Astrocyte (in vitro differentiated cells and primary cell): ENCODE measurements around the gene FGD4. TPM values are rescaled to one million over a fixed set of nuclear protein-coding genes. Genes with fewer than 3 reads are reported as not detected.

Experiments used
- DNase-seq: peaks from one replicate; pipeline ENCODE4 v3.0.0-alpha.2; 2010; ENCODE audit warnings: low read depth
- FAIRE-seq: peaks from 2 replicates; lab custom pipeline; 2011; peaks lifted over from hg19 to GRCh38; lab: Jason Lieb, UNC
- H2AFZ ChIP-seq: 2 replicates; pipeline ENCODE4 v1.6.0; 2012; ENCODE audit warnings: low read depth, low read length, inconsistent platforms
- H3K27ac ChIP-seq: 2 replicates; pipeline ENCODE4 v1.5.1; 2011; ENCODE audit warnings: low read depth, low read length, inconsistent platforms
- H3K27me3 ChIP-seq: 2 replicates; pipeline ENCODE4 v1.6.0; 2011; ENCODE audit warnings: low read length, inconsistent platforms; ENCODE audit not compliant: insufficient read depth
- H3K36me3 ChIP-seq: 2 replicates; pipeline ENCODE4 v1.5.1; 2011; ENCODE audit warnings: low read length, inconsistent platforms; ENCODE audit not compliant: insufficient read depth
- H3K4me1 ChIP-seq: 2 replicates; pipeline ENCODE4 v1.5.1; 2011; ENCODE audit warnings: low read length, inconsistent platforms; ENCODE audit not compliant: insufficient read depth
- H3K4me2 ChIP-seq: 2 replicates; pipeline ENCODE4 v1.6.0; 2012; ENCODE audit warnings: low read length, inconsistent platforms
- H3K4me3 ChIP-seq: 2 replicates; pipeline ENCODE4 v1.5.1; 2011; ENCODE audit warnings: low read depth, mild to moderate bottlenecking, low read length, inconsistent platforms; ENCODE audit not compliant: insufficient read depth
- H3K79me2 ChIP-seq: 2 replicates; pipeline ENCODE4 v1.6.0; 2012; ENCODE audit warnings: mild to moderate bottlenecking, low read length, inconsistent platforms; ENCODE audit not compliant: insufficient read depth
- H3K9ac ChIP-seq: 2 replicates; pipeline ENCODE4 v1.6.0; 2012; ENCODE audit warnings: mild to moderate bottlenecking, low read length, inconsistent platforms
- H3K9me3 ChIP-seq: 2 replicates; pipeline ENCODE4 v1.5.1; 2012; ENCODE audit warnings: low read depth, mild to moderate bottlenecking, low read length, inconsistent platforms; ENCODE audit not compliant: insufficient read depth
- H4K20me1 ChIP-seq: 2 replicates; pipeline ENCODE4 v1.6.0; 2012; ENCODE audit warnings: low read length, inconsistent platforms; ENCODE audit not compliant: insufficient read depth
- H3K27ac Mint-ChIP-seq: one replicate; pipeline ENCODE4 v1.8.0; 2021; ENCODE audit warnings: mild to moderate bottlenecking, mixed read lengths; ENCODE audit not compliant: unreplicated experiment
- H3K27me3 Mint-ChIP-seq: one replicate; pipeline ENCODE4 v1.8.0; 2021; ENCODE audit warnings: low read depth, mixed read lengths; ENCODE audit not compliant: unreplicated experiment
- H3K36me3 Mint-ChIP-seq: one replicate; pipeline ENCODE4 v1.8.0; 2021; ENCODE audit warnings: low read depth, mixed read lengths; ENCODE audit not compliant: unreplicated experiment
- H3K4me1 Mint-ChIP-seq: one replicate; pipeline ENCODE4 v1.8.0; 2021; ENCODE audit warnings: low read depth, mixed read lengths; ENCODE audit not compliant: unreplicated experiment
- H3K4me3 Mint-ChIP-seq: one replicate; pipeline ENCODE4 v1.8.0; 2021; ENCODE audit warnings: mild to moderate bottlenecking, moderate library complexity, mixed read lengths; ENCODE audit not compliant: unreplicated experiment
- H3K9me3 Mint-ChIP-seq: one replicate; pipeline ENCODE4 v1.8.0; 2021; ENCODE audit warnings: mild to moderate bottlenecking, mixed read lengths; ENCODE audit not compliant: unreplicated experiment
- EZH2 ChIP-seq: IDR thresholded peaks from 2 replicates; pipeline ENCODE4 v1.6.1; 2012; ENCODE audit warnings: mild to moderate bottlenecking, low read length, inconsistent platforms; ENCODE audit not compliant: insufficient read depth
- total RNA-seq: library from RNA; stranded (reverse); gene quantifications from 2 replicates; pipeline ENCODE4 v1.2.1, GENCODE V29; 2021
- TF ChIP-seq, protein P1 (sequence below): IDR thresholded peaks from 2 replicates; pipeline ENCODE4 v1.5.1; 2011; ENCODE audit warnings: low read depth, mild to moderate bottlenecking, inconsistent platforms, low read length, moderate library complexity; ENCODE audit not compliant: insufficient read depth

The FGD4 gene
- total RNA-seq, 1 donor from 2014 or later = 18.7 TPM

DNA sequence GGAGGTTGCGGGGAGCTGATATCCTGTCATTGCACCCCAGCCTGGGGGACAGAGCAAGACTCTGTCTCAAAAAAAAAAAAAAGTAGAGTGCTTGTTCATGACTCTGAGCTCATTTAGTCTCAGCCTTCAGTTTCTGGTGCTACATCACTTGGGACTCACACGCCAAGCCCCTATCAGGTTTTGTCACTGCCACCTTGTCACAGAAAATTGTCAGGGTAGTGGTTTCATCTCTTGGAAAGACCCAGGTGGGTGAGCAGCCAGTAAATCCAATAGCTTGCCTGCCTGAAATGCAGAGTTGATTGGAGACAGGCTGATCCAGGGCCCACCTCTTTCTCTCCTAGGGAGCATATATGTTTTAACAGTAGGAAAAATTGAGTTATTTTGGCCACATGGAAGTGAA lies 113.0 kb downstream of the FGD4 start:
- Mint-ChIP-seq H3K36me3 (no peaks in the 10 kb centered on the region), H3K27me3 (no peaks in the 10 kb centered on the region), H3K4me1 (peaks cover 13% of the 10 kb centered on the region), H3K27ac (no peak overlapping the region), H3K4me3 (no peak overlapping the region), H3K9me3 (no peaks in the 10 kb centered on the region)
- Histone ChIP-seq H3K27me3 (no peaks in the 10 kb centered on the region), H3K4me1 (no peaks in the 10 kb centered on the region), H3K4me2 (no peak overlapping the region), H2AFZ (no peak overlapping the region), H3K9me3 (no peaks in the 10 kb centered on the region), H3K27ac (no peak overlapping the region), H3K4me3 (no peak overlapping the region), H3K79me2 (no peaks in the 10 kb centered on the region), H4K20me1 (no peaks in the 10 kb centered on the region), H3K36me3 (no peaks in the 10 kb centered on the region), H3K9ac (no peak overlapping the region)
- FAIRE-seq (no peak), DNase-seq (no peak)
- no peak for TF ChIP-seq EZH2
- TF ChIP-seq, protein P1, sequence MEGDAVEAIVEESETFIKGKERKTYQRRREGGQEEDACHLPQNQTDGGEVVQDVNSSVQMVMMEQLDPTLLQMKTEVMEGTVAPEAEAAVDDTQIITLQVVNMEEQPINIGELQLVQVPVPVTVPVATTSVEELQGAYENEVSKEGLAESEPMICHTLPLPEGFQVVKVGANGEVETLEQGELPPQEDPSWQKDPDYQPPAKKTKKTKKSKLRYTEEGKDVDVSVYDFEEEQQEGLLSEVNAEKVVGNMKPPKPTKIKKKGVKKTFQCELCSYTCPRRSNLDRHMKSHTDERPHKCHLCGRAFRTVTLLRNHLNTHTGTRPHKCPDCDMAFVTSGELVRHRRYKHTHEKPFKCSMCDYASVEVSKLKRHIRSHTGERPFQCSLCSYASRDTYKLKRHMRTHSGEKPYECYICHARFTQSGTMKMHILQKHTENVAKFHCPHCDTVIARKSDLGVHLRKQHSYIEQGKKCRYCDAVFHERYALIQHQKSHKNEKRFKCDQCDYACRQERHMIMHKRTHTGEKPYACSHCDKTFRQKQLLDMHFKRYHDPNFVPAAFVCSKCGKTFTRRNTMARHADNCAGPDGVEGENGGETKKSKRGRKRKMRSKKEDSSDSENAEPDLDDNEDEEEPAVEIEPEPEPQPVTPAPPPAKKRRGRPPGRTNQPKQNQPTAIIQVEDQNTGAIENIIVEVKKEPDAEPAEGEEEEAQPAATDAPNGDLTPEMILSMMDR = no peak

DNA sequence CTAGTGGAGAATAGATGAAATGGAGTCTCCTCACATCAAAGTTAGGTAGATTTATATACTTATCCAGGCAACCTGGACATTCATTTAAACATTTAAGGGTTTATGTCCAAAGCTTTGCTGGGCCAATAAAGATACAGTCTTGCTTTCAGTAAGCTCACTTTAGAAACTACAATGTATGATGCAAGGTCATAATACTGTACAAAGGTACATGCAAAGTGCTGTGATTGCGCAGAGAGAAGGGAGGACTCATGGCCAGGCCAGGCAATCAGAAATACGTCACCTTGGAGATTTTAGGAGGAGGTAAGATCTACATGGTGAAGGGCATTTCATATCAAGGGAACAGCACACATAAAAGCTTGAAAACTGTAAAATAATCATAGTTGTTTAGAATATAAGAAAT lies 113.6 kb downstream of the FGD4 start:
- H3K27ac ChIP-seq = no peak overlapping the region
- no peak overlapping the region for H2AFZ ChIP-seq
- no peaks in the 10 kb centered on the region for H3K36me3 ChIP-seq
- H3K4me3 ChIP-seq = no peak overlapping the region
- H3K9ac ChIP-seq = no peak overlapping the region
- no peaks in the 10 kb centered on the region for H3K9me3 ChIP-seq
- Mint-ChIP-seq H3K27me3 (no peaks in the 10 kb centered on the region), H3K4me3 (no peak overlapping the region), H3K9me3 (no peaks in the 10 kb centered on the region), H3K4me1 (peaks cover 13% of the 10 kb centered on the region), H3K36me3 (no peaks in the 10 kb centered on the region), H3K27ac (no peak overlapping the region)
- no peaks in the 10 kb centered on the region for H3K27me3 ChIP-seq
- no peaks in the 10 kb centered on the region for H3K4me1 ChIP-seq
- H3K4me2 ChIP-seq = no peak overlapping the region
- H4K20me1 ChIP-seq = no peaks in the 10 kb centered on the region
- FAIRE-seq = no peak
- DNase-seq = no peak
- no peaks in the 10 kb centered on the region for H3K79me2 ChIP-seq
- TF ChIP-seq, protein P1 = no peak
- TF ChIP-seq EZH2 = no peak

DNA sequence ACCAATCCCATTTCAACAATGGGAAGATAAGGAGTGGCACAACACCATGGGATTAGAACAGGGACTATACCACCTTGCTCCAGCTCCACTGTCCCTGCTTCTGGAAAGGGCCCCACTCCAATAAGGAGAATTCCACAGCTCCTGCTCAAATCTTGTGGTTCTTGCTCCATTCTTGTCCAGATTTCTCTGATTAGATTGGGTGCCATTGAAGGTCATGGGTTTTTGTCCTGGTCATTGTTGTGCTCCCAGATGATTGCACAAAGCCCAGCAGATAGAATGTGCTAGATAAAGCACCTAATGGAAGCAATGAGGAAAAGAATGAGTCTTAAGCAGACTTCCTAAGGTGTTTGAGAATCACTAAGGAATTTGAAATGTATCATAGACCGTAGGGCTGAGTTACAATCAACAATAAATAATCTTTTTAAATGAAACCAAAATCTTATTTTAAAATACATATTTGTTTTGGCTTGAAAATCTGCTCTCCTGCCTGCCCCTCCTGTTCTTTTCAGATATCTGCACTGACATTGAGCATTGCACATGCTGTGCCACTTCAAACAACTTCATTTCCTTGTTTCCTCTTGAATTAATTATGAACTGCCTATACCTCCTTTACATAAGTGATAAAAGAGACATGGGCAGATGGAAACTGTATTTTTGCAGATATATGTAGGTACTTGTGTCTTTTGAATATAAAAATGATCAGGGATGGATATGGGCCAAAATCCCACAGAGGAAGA lies 115.9 kb downstream of the FGD4 start:
- DNase-seq = no peak
- Histone ChIP-seq H2AFZ (no peak overlapping the region), H3K79me2 (no peaks in the 10 kb centered on the region), H3K27me3 (no peaks in the 10 kb centered on the region), H3K4me2 (no peak overlapping the region), H4K20me1 (no peaks in the 10 kb centered on the region), H3K4me3 (no peak overlapping the region), H3K4me1 (no peaks in the 10 kb centered on the region), H3K36me3 (no peaks in the 10 kb centered on the region), H3K9ac (no peak overlapping the region), H3K27ac (no peak overlapping the region), H3K9me3 (no peaks in the 10 kb centered on the region)
- H3K4me1 Mint-ChIP-seq = peaks cover 5% of the 10 kb centered on the region
- no peak for FAIRE-seq
- no peak overlapping the region for H3K4me3 Mint-ChIP-seq
- no peak for TF ChIP-seq EZH2
- TF ChIP-seq, protein P1 = no peak
- H3K27me3 Mint-ChIP-seq = no peaks in the 10 kb centered on the region
- H3K36me3 Mint-ChIP-seq = no peaks in the 10 kb centered on the region
- H3K27ac Mint-ChIP-seq = no peak overlapping the region
- H3K9me3 Mint-ChIP-seq = no peaks in the 10 kb centered on the region
